ENCODE results near the gene CEP20.

- TF ChIP-seq CTCF (IDR thresholded peaks at IDR 0.05): no peak
- TF ChIP-seq TCF7L2 (IDR thresholded peaks at IDR 0.05; ENCODE audit: low read depth, low read length): no peak
- no peak for TF ChIP-seq POLR2AphosphoS5 (IDR thresholded peaks at IDR 0.05; ENCODE audit: low read depth, low read length)
- TF ChIP-seq SIN3A (IDR thresholded peaks at IDR 0.05; ENCODE audit: borderline replicate concordance, insufficient read depth, low read depth, low read length): no peak
Measured at GRCh38 chr16:15861996-15862395, 26.4 kb downstream of the CEP20 start.
